CD14-positive monocyte (primary cell): Measurements from ENCODE around the gene TEAD2. TPM values are rescaled to one million over a fixed set of nuclear protein-coding genes. Genes with fewer than 3 reads are reported as not detected.

Experiments used
- DNase-seq, 3 donors: peaks; one replicate each; pipeline ENCODE4 v3.0.0-alpha.2; 2011 to 2022
- H2AFZ ChIP-seq: 2 replicates; pipeline ENCODE4 v1.6.0; 2012; ENCODE audit warnings: mild to moderate bottlenecking, low read depth, low read length, inconsistent platforms; ENCODE audit not compliant: insufficient read depth, poor library complexity, severe bottlenecking
- H3K27ac ChIP-seq, 2 donors: 1 replicate in 1 of 2; 2 replicates in 1 of 2; pipeline ENCODE4 v1.5.1; 2012 to 2013; ENCODE audit warnings: low read length in 2 of 2, control low read depth in 1 of 2, inconsistent platforms in 1 of 2, low read depth in 1 of 2, mild to moderate bottlenecking in 1 of 2
- H3K27me3 ChIP-seq, 2 donors: one replicate each; pipeline versions ENCODE4 v1.6.0 to v1.6.1; 2011 to 2013; ENCODE audit warnings: low read length in 2 of 2; ENCODE audit not compliant: control insufficient read depth in 2 of 2, insufficient read depth in 2 of 2
- H3K36me3 ChIP-seq, 2 donors: replicated peaks in 1 of 2; 1 replicate in 1 of 2; 2 replicates in 1 of 2; pipeline versions ENCODE4 v1.5.1 to v1.6.1; 2012 to 2013; ENCODE audit warnings: low read length in 2 of 2, control low read depth in 1 of 2, inconsistent platforms in 1 of 2, mild to moderate bottlenecking in 1 of 2; ENCODE audit not compliant: insufficient read depth in 2 of 2, control insufficient read depth in 1 of 2
- H3K4me1 ChIP-seq, 2 donors: 1 replicate in 1 of 2; 2 replicates in 1 of 2; pipeline versions ENCODE4 v1.5.1 to v1.6.1; 2012 to 2013; ENCODE audit warnings: low read length in 2 of 2, control low read depth in 1 of 2, inconsistent platforms in 1 of 2, mild to moderate bottlenecking in 1 of 2, moderate library complexity in 1 of 2; ENCODE audit not compliant: insufficient read depth in 2 of 2, control insufficient read depth in 1 of 2
- H3K4me2 ChIP-seq: replicated peaks from 2 replicates; pipeline ENCODE3; 2012; ENCODE audit warnings: low read length, moderate library complexity, mild to moderate bottlenecking; ENCODE audit not compliant: poor library complexity, severe bottlenecking; ENCODE audit errors: extremely low read depth
- H3K4me3 ChIP-seq, 3 experiments: fragments of 200-600 bp in 1 of 3; sonication (generic) in 1 of 3; replicated peaks in 1 of 3; 1 replicate in 2 of 3; 2 replicates in 1 of 3; pipeline ENCODE4 v1.5.1; 2011 to 2013; ENCODE audit warnings: low read length in 3 of 3, mild to moderate bottlenecking in 3 of 3, control low read depth in 2 of 3, low read depth in 2 of 3, inconsistent platforms in 1 of 3, moderate library complexity in 1 of 3
- H3K79me2 ChIP-seq: 2 replicates; pipeline ENCODE4 v1.6.0; 2012; ENCODE audit warnings: mild to moderate bottlenecking, control low read depth, inconsistent platforms, low read length, moderate library complexity; ENCODE audit not compliant: insufficient read depth
- H3K9ac ChIP-seq: 2 replicates; pipeline ENCODE4 v1.6.0; 2017; ENCODE audit warnings: low read length, mild to moderate bottlenecking; ENCODE audit not compliant: insufficient read depth, poor library complexity, severe bottlenecking
- H3K9me3 ChIP-seq, 2 donors: replicated peaks in 1 of 2; 1 replicate in 1 of 2; 2 replicates in 1 of 2; pipeline versions ENCODE4 v1.5.1 to v1.6.1; 2012 to 2013; ENCODE audit warnings: low read length in 2 of 2, control low read depth in 1 of 2; ENCODE audit not compliant: control insufficient read depth in 1 of 2, insufficient read depth in 1 of 2
- H4K20me1 ChIP-seq: 2 replicates; pipeline ENCODE4 v1.6.0; 2012; ENCODE audit warnings: mild to moderate bottlenecking, low read length, control low read depth, moderate library complexity; ENCODE audit not compliant: insufficient read depth
- H3K27ac Mint-ChIP-seq, 7 donors: one replicate each; pipeline ENCODE4 v1.8.0; 2020; ENCODE audit warnings: mild to moderate bottlenecking in 7 of 7, mixed read lengths in 7 of 7, moderate library complexity in 6 of 7, inconsistent platforms in 2 of 7
- H3K27me3 Mint-ChIP-seq, 3 donors: one replicate each; pipeline ENCODE4 v1.8.0; 2021 to 2022; ENCODE audit warnings: low read depth in 3 of 3, mild to moderate bottlenecking in 3 of 3, mixed read lengths in 3 of 3, moderate library complexity in 3 of 3, inconsistent platforms in 1 of 3
- H3K36me3 Mint-ChIP-seq, 2 donors: one replicate each; pipeline ENCODE4 v1.8.0; 2020; ENCODE audit warnings: mixed read lengths in 2 of 2, inconsistent platforms in 1 of 2, mild to moderate bottlenecking in 1 of 2
- H3K4me1 Mint-ChIP-seq: one replicate; pipeline ENCODE4 v1.8.0; 2020; ENCODE audit warnings: mild to moderate bottlenecking, mixed read lengths
- H3K4me3 Mint-ChIP-seq, 2 donors: one replicate each; pipeline ENCODE4 v1.8.0; 2020; ENCODE audit warnings: mild to moderate bottlenecking in 2 of 2, mixed read lengths in 2 of 2, moderate library complexity in 1 of 2
- H3K9me3 Mint-ChIP-seq, 7 donors: one replicate each; pipeline ENCODE4 v1.8.0; 2020 to 2022; ENCODE audit warnings: mixed read lengths in 7 of 7, mild to moderate bottlenecking in 6 of 7, moderate library complexity in 6 of 7, inconsistent platforms in 2 of 7
- WGBS: methylation state at CpG from one replicate; pipeline ENCODE4 v1.1.5; 2013; ENCODE audit warnings: missing lambda C conversion rate; ENCODE audit not compliant: insufficient coverage; 5-methylcytosine and 5-hydroxymethylcytosine counted together
- intact Hi-C, 2 donors: fragments of 100-400 bp; cut with micrococcal nuclease; formaldehyde crosslinking; loops; one replicate each; pipeline versions ENCODE4 v1.15.0 to v1.15.1; 2023
- polyA plus RNA-seq, 3 donors: library from polyadenylated mRNA; depleted of rRNA in 1 of 3; unstranded in 2 of 3; stranded (reverse) in 1 of 3; fragments of 300-500 nt in 2 of 3; fragments of >200 nt in 1 of 3; fragmentation: Illumina TruSeq in 2 of 3; gene quantifications; 1 replicate in 2 of 3; 2 replicates in 1 of 3; pipeline ENCODE4 v1.2.3, GENCODE V29; 2012 to 2021
- small RNA-seq: library from RNA; depleted of rRNA; stranded (forward); fragments of <200 nt; gene quantifications from one replicate; pipeline ENCODE3, GENCODE V24; 2012; ENCODE audit warnings: low read depth; ENCODE audit not compliant: insufficient read length
- TF ChIP-seq, protein P1 (sequence below): fragments of 200-600 bp; IDR thresholded peaks from one replicate; pipeline ENCODE4 v1.8.0; 2022; ENCODE audit warnings: antibody characterized with exemption, mild to moderate bottlenecking

Gene TEAD2
- polyA plus RNA-seq, 3 donors = not detected

DNA sequence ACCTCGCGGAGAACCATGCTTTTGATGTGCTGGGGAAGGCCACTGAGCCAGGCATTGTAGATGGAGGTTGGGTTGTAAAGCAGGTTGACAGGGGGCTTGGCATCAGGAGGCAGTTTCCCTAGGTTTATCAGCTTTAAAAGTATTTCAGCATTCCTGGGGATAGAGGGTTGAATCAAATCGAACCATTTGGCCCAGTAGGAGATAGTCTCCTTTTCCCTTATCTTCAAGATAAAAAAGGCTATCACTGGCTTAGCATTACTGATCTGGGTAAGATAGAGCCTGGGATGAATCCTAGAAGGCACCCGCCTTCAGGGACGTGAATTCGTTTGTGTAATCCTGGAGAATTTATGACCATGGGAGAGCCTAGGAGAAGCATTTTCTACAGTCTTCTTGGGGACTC is 67.8 kb downstream of the TEAD2 start:
- Histone ChIP-seq H3K4me1 (no peaks in the 10 kb centered on the region), H3K4me3 (no peak overlapping the region), H3K9ac (no peak overlapping the region), H2AFZ (no peak overlapping the region), H3K9me3 (no peaks in the 10 kb centered on the region), H3K27me3 (peaks cover 0 to 4% of the 10 kb centered on the region in 2 donors), H3K36me3 (no peaks in the 10 kb centered on the region), H4K20me1 (no peaks in the 10 kb centered on the region), H3K79me2 (no peaks in the 10 kb centered on the region), H3K27ac (no peak overlapping the region), H3K4me2 (no peak overlapping the region)
- DNase-seq = no peak
- Mint-ChIP-seq H3K4me3 (no peak overlapping the region), H3K27me3 (peaks cover 4 to 8% (median 8%) of the 10 kb centered on the region in 3 donors), H3K27ac (no peak overlapping the region), H3K36me3 (no peaks in the 10 kb centered on the region), H3K9me3 (no peaks in the 10 kb centered on the region), H3K4me1 (no peaks in the 10 kb centered on the region)
- WGBS = 100% methylated on average over 2 of the region's 6 CpGs
- TF ChIP-seq, protein P1, sequence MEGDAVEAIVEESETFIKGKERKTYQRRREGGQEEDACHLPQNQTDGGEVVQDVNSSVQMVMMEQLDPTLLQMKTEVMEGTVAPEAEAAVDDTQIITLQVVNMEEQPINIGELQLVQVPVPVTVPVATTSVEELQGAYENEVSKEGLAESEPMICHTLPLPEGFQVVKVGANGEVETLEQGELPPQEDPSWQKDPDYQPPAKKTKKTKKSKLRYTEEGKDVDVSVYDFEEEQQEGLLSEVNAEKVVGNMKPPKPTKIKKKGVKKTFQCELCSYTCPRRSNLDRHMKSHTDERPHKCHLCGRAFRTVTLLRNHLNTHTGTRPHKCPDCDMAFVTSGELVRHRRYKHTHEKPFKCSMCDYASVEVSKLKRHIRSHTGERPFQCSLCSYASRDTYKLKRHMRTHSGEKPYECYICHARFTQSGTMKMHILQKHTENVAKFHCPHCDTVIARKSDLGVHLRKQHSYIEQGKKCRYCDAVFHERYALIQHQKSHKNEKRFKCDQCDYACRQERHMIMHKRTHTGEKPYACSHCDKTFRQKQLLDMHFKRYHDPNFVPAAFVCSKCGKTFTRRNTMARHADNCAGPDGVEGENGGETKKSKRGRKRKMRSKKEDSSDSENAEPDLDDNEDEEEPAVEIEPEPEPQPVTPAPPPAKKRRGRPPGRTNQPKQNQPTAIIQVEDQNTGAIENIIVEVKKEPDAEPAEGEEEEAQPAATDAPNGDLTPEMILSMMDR = no peak
- intact Hi-C loops = no loop called here

Small RNA genes within 50 kb of the gene (small RNA-seq; reads per million reads assigned to genes)
- not detected for gene MIR4324

Other genes with a start within 250 kb of the TEAD2 start
- 1 to 10 TPM; 4.1 to 9.2 (median 4.2) TPM for gene LIN7B, start 248.0 kb downstream of the TEAD2 start, polyA plus RNA-seq
- gene C19orf73, start 243.3 kb downstream of the TEAD2 start, polyA plus RNA-seq = under 1 TPM; 0.60 to 0.76 (median 0.66) TPM
- under 1 TPM in 1 of 3 donors, not detected in 2; 0.43 TPM for gene PPFIA3, start 242.9 kb downstream of the TEAD2 start, polyA plus RNA-seq
- not detected for gene HRC, start 207.0 kb downstream of the TEAD2 start, polyA plus RNA-seq
- 1 to 10 TPM; 6.0 to 6.9 (median 6.6) TPM for gene TRPM4, start 204.6 kb downstream of the TEAD2 start, polyA plus RNA-seq
- gene SLC6A16, start 37.2 kb downstream of the TEAD2 start, polyA plus RNA-seq = 1 to 10 TPM in 1 of 3 donors, under 1 TPM in 2; 0.21 to 1.5 (median 0.55) TPM
- 100 to 1,000 TPM; 147 to 380 (median 194) TPM for gene CD37, start 27.0 kb downstream of the TEAD2 start, polyA plus RNA-seq
- gene DKKL1, start 1.5 kb upstream of the TEAD2 start, polyA plus RNA-seq = not detected
- not detected for gene KASH5, start 25.8 kb upstream of the TEAD2 start, polyA plus RNA-seq
- not detected for gene PTH2, start 61.0 kb upstream of the TEAD2 start, polyA plus RNA-seq
- not detected for gene GFY, start 63.0 kb upstream of the TEAD2 start, polyA plus RNA-seq
- gene SLC17A7, start 79.1 kb upstream of the TEAD2 start, polyA plus RNA-seq = under 1 TPM in 2 of 3 donors, not detected in 1; 0.04 to 0.09 TPM
- 100 to 1,000 TPM in 1 of 3 donors, 10 to 100 TPM in 2; 62.3 to 102 (median 83.9) TPM for gene PIH1D1, start 89.4 kb upstream of the TEAD2 start, polyA plus RNA-seq
- gene ALDH16A1, start 90.8 kb upstream of the TEAD2 start, polyA plus RNA-seq = 10 to 100 TPM; 30.8 to 39.5 (median 31.2) TPM
- gene FLT3LG, start 111.8 kb upstream of the TEAD2 start, polyA plus RNA-seq = 10 to 100 TPM in 1 of 3 donors, 1 to 10 TPM in 2; 5.0 to 13.8 (median 6.9) TPM
- 1,000 to 10,000 TPM in 1 of 3 donors, 100 to 1,000 TPM in 2; 655 to 1,621 (median 663) TPM for gene RPL13A, start 125.2 kb upstream of the TEAD2 start, polyA plus RNA-seq
- 1,000 to 10,000 TPM; 1,103 to 4,925 (median 1,481) TPM for gene RPS11, start 134.0 kb upstream of the TEAD2 start, polyA plus RNA-seq
- gene FCGRT, start 150.2 kb upstream of the TEAD2 start, polyA plus RNA-seq = 100 to 1,000 TPM; 720 to 930 (median 724) TPM
- 10 to 100 TPM in 1 of 3 donors, not detected in 2; 50.2 TPM for gene RCN3, start 165.6 kb upstream of the TEAD2 start, polyA plus RNA-seq
- gene NOSIP, start 218.1 kb upstream of the TEAD2 start, polyA plus RNA-seq = 100 to 1,000 TPM in 1 of 3 donors, 10 to 100 TPM in 2; 63.4 to 120 (median 96.4) TPM
- gene PRRG2, start 218.9 kb upstream of the TEAD2 start, polyA plus RNA-seq = under 1 TPM in 1 of 3 donors, not detected in 2; 0.49 TPM
- gene PRR12, start 228.8 kb upstream of the TEAD2 start, polyA plus RNA-seq = 1 to 10 TPM in 1 of 3 donors, under 1 TPM in 2; 0.04 to 3.3 (median 0.11) TPM